Heart right ventricle (tissue), 16 donors: ENCODE data around the gene TET3. TPM values are rescaled to one million over a fixed set of nuclear protein-coding genes. Genes with fewer than 3 reads are reported as not detected.

Experiments used
- ATAC-seq, 8 donors: fragments of 200-7000 bp; cut with Tn5 transposase; one replicate each; pipeline ENCODE4 v1.9.1; 2020; ENCODE audit warnings: mild to moderate bottlenecking in 8 of 8, moderate library complexity in 8 of 8, moderate number of reproducible peaks in 1 of 8
- DNase-seq, 2 donors: peaks; one replicate each; pipeline ENCODE4 v3.0.0-alpha.2; 2020
- H3K27ac ChIP-seq, 10 donors: fragments of 200-600 bp; sonication (generic) in 2 of 10; one replicate each; pipeline versions ENCODE4 v1.5.0 to v1.8.0; 2020 to 2022; ENCODE audit warnings: mild to moderate bottlenecking in 3 of 10
- H3K27me3 ChIP-seq, 7 donors: fragments of 200-600 bp; one replicate each; pipeline ENCODE4 v1.8.0; 2021 to 2022; ENCODE audit warnings: mild to moderate bottlenecking in 2 of 7
- H3K36me3 ChIP-seq, 9 donors: fragments of 200-600 bp; sonication (generic) in 1 of 9; one replicate each; pipeline versions ENCODE4 v1.5.0 to v1.8.0; 2020 to 2022; ENCODE audit warnings: mild to moderate bottlenecking in 2 of 9
- H3K4me1 ChIP-seq, 9 donors: fragments of 200-600 bp; sonication (generic) in 1 of 9; one replicate each; pipeline versions ENCODE4 v1.5.0 to v1.8.0; 2020 to 2022; ENCODE audit warnings: mild to moderate bottlenecking in 4 of 9
- H3K4me3 ChIP-seq, 10 donors: fragments of 200-600 bp; sonication (generic) in 2 of 10; one replicate each; pipeline versions ENCODE4 v1.5.0 to v1.8.0; 2020 to 2022; ENCODE audit warnings: mild to moderate bottlenecking in 7 of 10, moderate library complexity in 2 of 10
- H3K9me3 ChIP-seq, 11 donors: fragments of 200-600 bp in 10 of 11; sonication (generic) in 2 of 11; one replicate each; pipeline versions ENCODE4 v1.5.0 to v1.8.0; 2013 to 2022; ENCODE audit warnings: mild to moderate bottlenecking in 2 of 11, control low read depth in 1 of 11, moderate library complexity in 1 of 11
- CTCF ChIP-seq, 9 donors: fragments of 200-600 bp; sonication (generic) in 2 of 9; IDR thresholded peaks; one replicate each; pipeline versions ENCODE4 v1.5.0 to v1.8.0; 2021 to 2022; ENCODE audit warnings: antibody characterized with exemption in 9 of 9, mild to moderate bottlenecking in 5 of 9, moderate library complexity in 1 of 9
- WGBS, 2 donors: extraction: QIAGEN DNeasy Blood & Tissue Kit; methylation state at CpG; one replicate each; pipeline ENCODE4 v1.1.7; 2013; ENCODE audit warnings: inconsistent platforms in 1 of 2; 5-methylcytosine and 5-hydroxymethylcytosine counted together
- intact Hi-C, 10 donors: fragments of 100-400 bp; cut with DNase I; formaldehyde crosslinking; loops; one replicate each; pipeline versions ENCODE4 v1.11.1 to v1.14.2; 2022
- polyA plus RNA-seq, 2 donors: library from polyadenylated mRNA; stranded (reverse); fragments of 200-250 nt; gene quantifications; one replicate each; pipeline ENCODE4 v1.2.3, GENCODE V29; 2013
- total RNA-seq, 10 donors: library from RNA; stranded (reverse); fragmentation: NEBNext Ultra II Directional in 3 of 10; extraction: Animal tissue kit (Norgen Biotek cat#: 25700) in 3 of 10; gene quantifications; one replicate each; pipeline versions ENCODE4 v1.2.1 to v1.2.4, GENCODE V29; 2021 to 2023
- donor health status: Arrhythmogenic right ventricular cardiomyopathy.
- donor health status: ischemic (EF 13 %, LVEDD 7.1; RV severe dilation, severe dysfunction).
- donor health status: healthy with polysubstance abuse.
- donor health status: DM: no; HTN: yes; CAD: no.
- donor health status: DM: no; HTN: no; CAD: no.
- donor health status: ischemic (EF 25% LVEDD 6.9; RV normal size, moderate dysfunction).
- donor health status: ischemic (EF 25% LVEDD 5.7; RV mildly dilated, moderate dysfunction).
- donor health status: healthy.
- donor health status: DM: yes; HTN: yes; CAD: no.
- donor health status: Ischemic cardiomyopathy.
- donor health status: ischemic (EF 35%, LVEDD 5.7; RV mildly dilated, moderate dysfunction).
- donor health status: nonischemic (EF 11% LVEDD 7.7; RV severe dilation, severe dysfunction).
- donor health status: DM: yes; HTN: yes; CAD: no.
- donor health status: PGD.
- donor health status: ischemic (EF 29% LVEDD 5.4; RV normal size, mild dysfunction).
- donor health status: nonischemic (EF 23%, LVEDD 6.1; RV moderate dilation, normal function).

The TET3 gene
- total and polyA plus RNA-seq, 12 donors, result 1.1 to 8.0 (median 2.7) TPM

GRCh38 chr2:73946215-73946614 is 38.5 kb upstream of the TET3 start:
- Histone ChIP-seq H3K36me3 (peaks cover 0 to 96% (median 34%) of the 10 kb centered on the region in 9 donors), H3K27me3 (no peaks in the 10 kb centered on the region)

DNA sequence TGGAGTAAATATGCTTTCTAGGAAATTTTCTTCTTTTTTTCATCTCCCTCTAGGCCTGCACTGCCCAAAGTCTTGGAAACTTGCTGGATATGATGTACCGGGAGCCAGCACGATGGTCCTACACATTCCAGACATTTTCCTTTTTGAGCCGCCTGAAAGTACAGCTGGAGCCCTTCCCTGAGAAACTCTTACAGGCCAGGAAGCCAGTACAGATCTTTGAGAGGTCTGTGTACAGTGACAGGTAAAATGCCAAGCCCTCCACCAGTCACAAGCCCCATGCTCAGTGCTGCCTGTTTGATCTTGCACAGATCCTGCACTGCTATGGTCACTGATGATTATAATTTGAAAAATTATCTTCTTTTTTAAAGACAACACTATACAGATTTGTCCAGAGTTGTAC is 38.0 kb upstream of the TET3 start:
- H3K4me1 ChIP-seq, result peaks cover 0 to 56% (median 0%) of the 10 kb centered on the region in 9 donors
- intact Hi-C loops, result no loop called here
- no peak overlapping the region for H3K27ac ChIP-seq
- H3K36me3 ChIP-seq, result peaks cover 0 to 98% (median 34%) of the 10 kb centered on the region in 9 donors
- ATAC-seq, result no peak
- WGBS, 2 donors, result 54 to 78% methylated on average over 3 of the region's 3 CpGs
- no peak for TF ChIP-seq CTCF (IDR thresholded peaks at IDR 0.05)
- no peak overlapping the region for H3K4me3 ChIP-seq
- no peak for DNase-seq
- no peaks in the 10 kb centered on the region for H3K27me3 ChIP-seq
- no peaks in the 10 kb centered on the region for H3K9me3 ChIP-seq

More at GRCh38 chr2:73946215-73946614, 38.5 kb upstream of the TET3 start:
- ATAC-seq (no peak), DNase-seq (no peak)
- no peaks in the 10 kb centered on the region for H3K9me3 ChIP-seq
- H3K4me3 ChIP-seq, result no peak overlapping the region
- no peak overlapping the region for H3K27ac ChIP-seq
- intact Hi-C loops, result no loop called here
- peaks cover 0 to 52% (median 0%) of the 10 kb centered on the region in 9 donors for H3K4me1 ChIP-seq
- WGBS, 2 donors, result 66 to 84% methylated on average over 1 of the region's 1 CpG
- no peak for TF ChIP-seq CTCF (IDR thresholded peaks at IDR 0.05)

DNA sequence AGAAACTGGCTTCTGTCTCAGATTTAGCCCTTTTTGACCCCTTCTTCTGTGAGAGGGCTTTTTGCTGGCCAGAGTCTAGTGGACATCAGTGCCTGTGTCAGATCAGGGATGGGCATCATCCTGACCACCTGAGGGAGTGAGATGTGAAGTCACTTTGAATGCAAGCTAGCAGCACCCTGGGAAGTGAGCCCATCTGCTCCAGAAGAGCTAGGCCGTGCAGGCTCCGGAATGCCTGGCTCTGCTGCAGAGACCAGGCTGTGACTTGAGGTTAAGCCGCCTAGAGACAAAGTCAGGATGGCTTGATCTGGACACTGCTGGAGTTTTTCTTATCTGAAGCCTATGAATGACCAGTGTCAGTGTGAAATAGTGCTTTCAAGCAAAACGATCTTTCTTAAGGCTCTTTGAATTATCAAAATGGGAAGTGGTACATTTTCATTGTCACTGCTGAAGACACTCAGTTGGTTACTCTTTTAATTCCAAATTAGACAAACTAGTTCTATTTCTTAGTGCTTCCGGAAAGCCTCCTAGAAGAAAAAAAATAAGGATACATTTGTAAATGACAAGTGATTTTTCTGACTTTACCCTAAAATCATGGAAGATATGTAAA is 37.2 kb upstream of the TET3 start:
- peak overlapping the region in 1 of 10 donors; percentile 65 for H3K27ac ChIP-seq
- ATAC-seq, result no peak
- no peak for TF ChIP-seq CTCF (IDR thresholded peaks at IDR 0.05)

GRCh38 chr2:73949802-73950201 is 34.9 kb upstream of the TET3 start:
- DNase-seq (no peak), ATAC-seq (no peak)
- TF ChIP-seq CTCF (IDR thresholded peaks at IDR 0.05), result no peak
- Histone ChIP-seq H3K36me3 (peaks cover 0 to 100% (median 56%) of the 10 kb centered on the region in 9 donors), H3K4me1 (peaks cover 0 to 63% (median 0%) of the 10 kb centered on the region in 9 donors), H3K27me3 (no peaks in the 10 kb centered on the region), H3K4me3 (no peak overlapping the region), H3K27ac (peak overlapping the region in 1 of 10 donors; percentile 65), H3K9me3 (no peaks in the 10 kb centered on the region)
- intact Hi-C loops, result no loop called here

More for the DNA sequence above, 37.2 kb upstream of the TET3 start:
- no peak overlapping the region for H3K4me3 ChIP-seq
- intact Hi-C loops, result no loop called here
- no peak for DNase-seq
- H3K9me3 ChIP-seq, result no peaks in the 10 kb centered on the region
- peaks cover 0 to 61% (median 0%) of the 10 kb centered on the region in 9 donors for H3K4me1 ChIP-seq
- peaks cover 0 to 100% (median 43%) of the 10 kb centered on the region in 9 donors for H3K36me3 ChIP-seq
- 79 to 84% methylated on average over 5 of the region's 5 CpGs for WGBS, 2 donors
- no peaks in the 10 kb centered on the region for H3K27me3 ChIP-seq
